ENCODE results near the gene SPOCK1. TPM values are rescaled to one million over a fixed set of nuclear protein-coding genes. Genes with fewer than 3 reads are reported as not detected.

Gene SPOCK1
- total and polyA plus RNA-seq, 9 of the 15 experiments (the other 6 are each of a cell fraction or from before 2014, with no cell fraction given): 0.01 to 0.35 (median 0.04) TPM; not detected in 6

GRCh38 chr5:137490591-137490990 is 8.5 kb downstream of the SPOCK1 start:
- no peaks in the 10 kb centered on the region for H3K4me1 ChIP-seq (replicated peaks in 1 of 2; ENCODE audit: control insufficient read depth in 2 of 2, insufficient read depth in 2 of 2, low read length in 2 of 2)
- no peak overlapping the region for H3K27ac ChIP-seq (ENCODE audit: extremely low read depth, low read depth, low read length)
- no peak overlapping the region for H2AFZ ChIP-seq (ENCODE audit: low read depth, low read length)
- POLR2A ChIA-PET: interaction anchor here (1.1 kb wide), 1 partner anchor 15 kb away, joined by 3 read pairs; no protein-coding TSS in a partner anchor
- ATAC-seq: no peak
- WGBS (ENCODE audit: insufficient coverage, low coverage, missing lambda C conversion rate): 0% methylated on average over 3 of the region's 3 CpGs
- intact Hi-C loops (cut with micrococcal nuclease) (no loop called here), in situ Hi-C loops (cut with MboI) (no loop called here)
- H3K9me3 ChIP-seq (replicated peaks; ENCODE audit: control insufficient read depth, insufficient read depth, low read depth, low read length): no peaks in the 10 kb centered on the region
- H3K36me3 ChIP-seq (ENCODE audit: control insufficient read depth, insufficient read depth, low read length): no peaks in the 10 kb centered on the region
- DNase-seq (ENCODE audit: extremely low read depth in 1 of 4, low spot score in 3 of 4): no peak
- no peak overlapping the region for H3K4me3 ChIP-seq
- H3K9me1 ChIP-seq (ENCODE audit: control insufficient read depth, insufficient read depth, low read length): no peaks in the 10 kb centered on the region
- no peak overlapping the region for H3K9ac ChIP-seq (ENCODE audit: insufficient read depth in 1 of 2, low read depth in 2 of 2, low read length in 2 of 2)
- H3K27me3 ChIP-seq (ENCODE audit: control insufficient read depth in 2 of 2, insufficient read depth in 2 of 2, low read length in 2 of 2): no peaks in the 10 kb centered on the region
- no TSS peak for BruUV-seq (replicated peaks)
- no peaks in the 10 kb centered on the region for H3K79me2 ChIP-seq (ENCODE audit: control insufficient read depth, insufficient read depth, low read length)
- no peak for FAIRE-seq
- CTCF ChIA-PET (ENCODE audit: low intra/inter-chr PET ratio): no interaction called here
- no peaks in the 10 kb centered on the region for H4K20me1 ChIP-seq (replicated peaks; ENCODE audit: control insufficient read depth, insufficient read depth, low read length)
- H3K4me2 ChIP-seq (ENCODE audit: insufficient read depth, low read length): no peak overlapping the region
- TF ChIP-seq PBX2 (CRISPR knock-in tag; IDR thresholded peaks at IDR 0.05; ENCODE audit: low read depth) (no peak), PBX2 (tag; conservative IDR thresholded peaks at IDR 0.05; ENCODE audit: low read depth) (no peak), MBD2 (IDR thresholded peaks at IDR 0.05; ENCODE audit: borderline replicate concordance, low read depth) (no peak), COPS2 (conservative IDR thresholded peaks at IDR 0.05) (no peak), CREB3L1 (IDR thresholded peaks at IDR 0.05; ENCODE audit: borderline replicate concordance, low read depth) (no peak), TSHZ1 (CRISPR knock-in tag; IDR thresholded peaks at IDR 0.05) (no peak), MITF (IDR thresholded peaks at IDR 0.05) (no peak), MTA3 (IDR thresholded peaks at IDR 0.05; ENCODE audit: borderline replicate concordance) (no peak), CTCF (IDR thresholded peaks at IDR 0.05 in 2 of 3, conservative IDR thresholded peaks at IDR 0.05 in 1 of 3; ENCODE audit: insufficient read depth in 2 of 3, low read depth in 1 of 3, low read length in 3 of 3) (no peak), PURB (CRISPR knock-in tag; IDR thresholded peaks at IDR 0.05; ENCODE audit: low read depth) (no peak), IRF2 (CRISPR knock-in tag; IDR thresholded peaks at IDR 0.05) (no peak), ZNF121 (CRISPR knock-in tag; conservative IDR thresholded peaks at IDR 0.05) (no peak)
